ENCODE measurements around the gene GRIA3.

The GRIA3 gene

GRCh38 chrX:123181233-123181914 is 2.7 kb upstream of the GRIA3 start:
- H3K27ac Mint-ChIP-seq: no peak overlapping the region
- no peaks in the 10 kb centered on the region for H3K9me3 Mint-ChIP-seq
- peaks cover 13% of the 10 kb centered on the region for H3K4me1 Mint-ChIP-seq
- H3K27me3 Mint-ChIP-seq: peaks cover 11% of the 10 kb centered on the region
- no peak overlapping the region for H3K4me3 Mint-ChIP-seq
- no peaks in the 10 kb centered on the region for H3K36me3 Mint-ChIP-seq

- peaks cover 13% of the 10 kb centered on the region for H3K4me1 Mint-ChIP-seq
- H3K4me3 Mint-ChIP-seq: no peak overlapping the region
- H3K9me3 Mint-ChIP-seq: no peaks in the 10 kb centered on the region
- H3K27ac Mint-ChIP-seq: no peak overlapping the region
- peaks cover 18% of the 10 kb centered on the region for H3K27me3 Mint-ChIP-seq
- no peaks in the 10 kb centered on the region for H3K36me3 Mint-ChIP-seq
Observed at GRCh38 chrX:123184866-123185276, 793 bp downstream of the GRIA3 start.

GRCh38 chrX:123185721-123186120 is 1.6 kb downstream of the GRIA3 start:
- no peaks in the 10 kb centered on the region for H3K9me3 Mint-ChIP-seq

GRCh38 chrX:123186801-123187200 is 2.7 kb downstream of the GRIA3 start:
- Mint-ChIP-seq H3K4me1 (peaks cover 13% of the 10 kb centered on the region), H3K9me3 (no peaks in the 10 kb centered on the region), H3K27me3 (peaks cover 19% of the 10 kb centered on the region), H3K36me3 (no peaks in the 10 kb centered on the region), H3K27ac (no peak overlapping the region), H3K4me3 (no peak overlapping the region)

More at GRCh38 chrX:123185721-123186120, 1.6 kb downstream of the GRIA3 start:
- peaks cover 20% of the 10 kb centered on the region for H3K27me3 Mint-ChIP-seq
- peaks cover 13% of the 10 kb centered on the region for H3K4me1 Mint-ChIP-seq
- no peaks in the 10 kb centered on the region for H3K36me3 Mint-ChIP-seq
- H3K27ac Mint-ChIP-seq: no peak overlapping the region
- H3K4me3 Mint-ChIP-seq: no peak overlapping the region

- H3K9me3 Mint-ChIP-seq: no peaks in the 10 kb centered on the region
- H3K36me3 Mint-ChIP-seq: no peaks in the 10 kb centered on the region
- H3K4me3 Mint-ChIP-seq: no peak overlapping the region
- peaks cover 15% of the 10 kb centered on the region for H3K27me3 Mint-ChIP-seq
- H3K4me1 Mint-ChIP-seq: peaks cover 13% of the 10 kb centered on the region
- H3K27ac Mint-ChIP-seq: no peak overlapping the region
Observed at GRCh38 chrX:123188081-123188480, 4.0 kb downstream of the GRIA3 start.

- Mint-ChIP-seq H3K4me1 (peaks cover 4% of the 10 kb centered on the region), H3K4me3 (no peak overlapping the region), H3K27ac (no peak overlapping the region), H3K9me3 (no peaks in the 10 kb centered on the region), H3K36me3 (no peaks in the 10 kb centered on the region), H3K27me3 (peaks cover 14% of the 10 kb centered on the region)
Observed at GRCh38 chrX:123189338-123189737, 5.3 kb downstream of the GRIA3 start.

GRCh38 chrX:123190096-123190495 is 6.0 kb downstream of the GRIA3 start:
- H3K9me3 Mint-ChIP-seq: no peaks in the 10 kb centered on the region
- H3K27ac Mint-ChIP-seq: no peak overlapping the region
- H3K4me1 Mint-ChIP-seq: peaks cover 4% of the 10 kb centered on the region
- no peak overlapping the region for H3K4me3 Mint-ChIP-seq
- H3K27me3 Mint-ChIP-seq: peaks cover 14% of the 10 kb centered on the region
- no peaks in the 10 kb centered on the region for H3K36me3 Mint-ChIP-seq

GRCh38 chrX:123193101-123193500 is 9.0 kb downstream of the GRIA3 start:
- H3K4me3 Mint-ChIP-seq: no peak overlapping the region
- peaks cover 4% of the 10 kb centered on the region for H3K27me3 Mint-ChIP-seq
- no peaks in the 10 kb centered on the region for H3K4me1 Mint-ChIP-seq
- no peaks in the 10 kb centered on the region for H3K9me3 Mint-ChIP-seq
- H3K27ac Mint-ChIP-seq: no peak overlapping the region
- no peaks in the 10 kb centered on the region for H3K36me3 Mint-ChIP-seq

GRCh38 chrX:123199338-123199737 is 15.3 kb downstream of the GRIA3 start:
- Mint-ChIP-seq H3K36me3 (no peaks in the 10 kb centered on the region), H3K27ac (no peak overlapping the region), H3K9me3 (no peaks in the 10 kb centered on the region), H3K4me1 (no peaks in the 10 kb centered on the region), H3K27me3 (no peaks in the 10 kb centered on the region), H3K4me3 (no peak overlapping the region)

- H3K36me3 Mint-ChIP-seq: no peaks in the 10 kb centered on the region
- no peak overlapping the region for H3K27ac Mint-ChIP-seq
- H3K27me3 Mint-ChIP-seq: no peaks in the 10 kb centered on the region
- H3K9me3 Mint-ChIP-seq: no peaks in the 10 kb centered on the region
- H3K4me3 Mint-ChIP-seq: no peak overlapping the region
- no peaks in the 10 kb centered on the region for H3K4me1 Mint-ChIP-seq
Observed at GRCh38 chrX:123201720-123202119, 17.6 kb downstream of the GRIA3 start.

GRCh38 chrX:123202523-123202922 is 18.4 kb downstream of the GRIA3 start:
- H3K36me3 Mint-ChIP-seq: no peaks in the 10 kb centered on the region
- no peaks in the 10 kb centered on the region for H3K27me3 Mint-ChIP-seq
- H3K4me3 Mint-ChIP-seq: no peak overlapping the region
- no peak overlapping the region for H3K27ac Mint-ChIP-seq
- H3K4me1 Mint-ChIP-seq: no peaks in the 10 kb centered on the region
- no peaks in the 10 kb centered on the region for H3K9me3 Mint-ChIP-seq

- Mint-ChIP-seq H3K27me3 (no peaks in the 10 kb centered on the region), H3K4me3 (no peak overlapping the region), H3K9me3 (no peaks in the 10 kb centered on the region), H3K27ac (no peak overlapping the region), H3K4me1 (no peaks in the 10 kb centered on the region), H3K36me3 (no peaks in the 10 kb centered on the region)
Observed at GRCh38 chrX:123203772-123204171, 19.7 kb downstream of the GRIA3 start.

- Mint-ChIP-seq H3K27me3 (no peaks in the 10 kb centered on the region), H3K36me3 (no peaks in the 10 kb centered on the region), H3K4me1 (no peaks in the 10 kb centered on the region), H3K9me3 (no peaks in the 10 kb centered on the region), H3K27ac (no peak overlapping the region), H3K4me3 (no peak overlapping the region)
Observed at GRCh38 chrX:123206176-123206575, 22.1 kb downstream of the GRIA3 start.

- H3K27ac Mint-ChIP-seq: no peak overlapping the region
- H3K36me3 Mint-ChIP-seq: no peaks in the 10 kb centered on the region
- H3K4me3 Mint-ChIP-seq: no peak overlapping the region
- H3K27me3 Mint-ChIP-seq: no peaks in the 10 kb centered on the region
- H3K9me3 Mint-ChIP-seq: no peaks in the 10 kb centered on the region
- H3K4me1 Mint-ChIP-seq: no peaks in the 10 kb centered on the region
Observed at GRCh38 chrX:123210252-123210651, 26.2 kb downstream of the GRIA3 start.

GRCh38 chrX:123215397-123216089 is 31.5 kb downstream of the GRIA3 start:
- no peaks in the 10 kb centered on the region for H3K4me1 Mint-ChIP-seq
- no peaks in the 10 kb centered on the region for H3K27me3 Mint-ChIP-seq

GRCh38 chrX:123217077-123217476 is 33.0 kb downstream of the GRIA3 start:
- H3K27ac Mint-ChIP-seq: no peak overlapping the region
- peaks cover 1% of the 10 kb centered on the region for H3K36me3 Mint-ChIP-seq
- no peaks in the 10 kb centered on the region for H3K9me3 Mint-ChIP-seq
- no peak overlapping the region for H3K4me3 Mint-ChIP-seq
- no peaks in the 10 kb centered on the region for H3K4me1 Mint-ChIP-seq
- H3K27me3 Mint-ChIP-seq: no peaks in the 10 kb centered on the region

More at GRCh38 chrX:123215397-123216089, 31.5 kb downstream of the GRIA3 start:
- Mint-ChIP-seq H3K9me3 (no peaks in the 10 kb centered on the region), H3K27ac (no peak overlapping the region), H3K4me3 (no peak overlapping the region), H3K36me3 (peaks cover 1% of the 10 kb centered on the region)
